ENCODE measurements around the gene SHCBP1L.

Gene SHCBP1L

GRCh38 chr1:182886985-182887384, 66.0 kb downstream of the SHCBP1L start:
- TF ChIP-seq CTCF (conservative IDR thresholded peaks at IDR 0.05): no peak
- H3K27ac ChIP-seq: no peak overlapping the region; the same call in 1 of the 2 replicates

GRCh38 chr1:182885591-182885990, 67.4 kb downstream of the SHCBP1L start:
- no peak for TF ChIP-seq CTCF (conservative IDR thresholded peaks at IDR 0.05)

GRCh38 chr1:182884872-182885271, 68.1 kb downstream of the SHCBP1L start:
- TF ChIP-seq CTCF (conservative IDR thresholded peaks at IDR 0.05): no peak
- H3K27ac ChIP-seq: no peak overlapping the region

More at GRCh38 chr1:182885591-182885990, 67.4 kb downstream of the SHCBP1L start:
- no peak overlapping the region for H3K27ac ChIP-seq

- no peak for TF ChIP-seq CTCF (conservative IDR thresholded peaks at IDR 0.05)
- H3K27ac ChIP-seq: no peak overlapping the region
These were observed 75.1 kb downstream of the SHCBP1L start for GRCh38 chr1:182877842-182878241.

GRCh38 chr1:182877331-182877730, 75.6 kb downstream of the SHCBP1L start:
- TF ChIP-seq CTCF (conservative IDR thresholded peaks at IDR 0.05): no peak
- no peak overlapping the region for H3K27ac ChIP-seq

DNA sequence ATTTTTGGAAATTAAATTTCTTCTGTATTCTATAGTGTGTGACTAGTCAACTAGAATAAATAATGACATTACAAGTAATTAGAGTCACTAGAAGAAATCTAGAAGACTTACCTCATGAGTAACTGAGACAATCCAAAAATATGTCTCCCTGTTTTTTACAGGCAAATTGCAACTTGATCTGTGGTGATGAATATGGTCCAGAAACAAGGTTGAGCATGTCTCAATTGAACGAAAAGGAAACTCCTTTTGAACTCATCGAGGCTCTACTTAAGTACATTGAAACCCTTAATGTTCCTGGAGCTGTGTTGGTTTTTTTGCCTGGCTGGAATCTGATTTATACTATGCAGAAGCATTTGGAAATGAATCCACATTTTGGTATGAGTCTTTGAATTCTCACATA, 77.1 kb downstream of the SHCBP1L start:
- no peak for TF ChIP-seq CTCF (conservative IDR thresholded peaks at IDR 0.05)

DNA sequence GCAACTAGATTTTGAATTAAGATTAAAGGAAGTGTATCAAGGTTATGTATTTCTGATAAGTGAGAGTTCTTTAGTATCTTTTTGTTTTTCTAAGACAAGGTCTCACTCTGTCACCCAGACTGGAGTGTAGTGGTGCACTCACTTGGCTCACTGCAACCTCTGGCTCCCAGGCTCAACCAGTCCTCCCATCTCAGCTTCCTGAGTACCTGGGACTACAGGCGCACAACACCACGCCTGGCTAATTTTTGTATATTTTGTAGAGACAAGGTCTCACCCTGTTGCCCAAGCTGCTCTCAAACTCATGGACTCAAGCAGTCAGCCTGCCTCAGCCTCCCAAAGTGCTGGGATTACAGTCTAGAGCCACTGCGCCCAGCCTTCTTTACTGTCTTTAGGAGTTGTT, 80.1 kb downstream of the SHCBP1L start:
- no peak for TF ChIP-seq CTCF (conservative IDR thresholded peaks at IDR 0.05)
- H3K27ac ChIP-seq: no peak overlapping the region

More for the DNA sequence above, 77.1 kb downstream of the SHCBP1L start:
- H3K27ac ChIP-seq: no peak overlapping the region
